Measurements from ENCODE around the gene RASGRP4.
"Not testable (repeated sequence)": the region's sequence is repeated elsewhere in the genome, so short reads cannot be mapped to it uniquely, and the experiment has no call there.

RASGRP4 gene

GRCh38 chr19:38425810-38426466 lies at the start of gene RASGRP4:
RASGRP4 (minus strand) TSS chr19:38426219; CDS start chr19:38426091, 128 bp downstream.
- no peak for DNase-seq (ENCODE audit: low read depth in 2 of 2)

- no peak for DNase-seq (ENCODE audit: low read depth in 2 of 2)
Measured at GRCh38 chr19:38475176-38475575, 49.2 kb upstream of the RASGRP4 start.

GRCh38 chr19:38473201-38473600 lies 47.2 kb upstream of the RASGRP4 start:
- DNase-seq (ENCODE audit: low read depth in 2 of 2) = no peak

GRCh38 chr19:38472725-38473124 lies 46.7 kb upstream of the RASGRP4 start:
- not testable (repeated sequence) for DNase-seq (ENCODE audit: low read depth in 2 of 2)

- DNase-seq (ENCODE audit: low read depth in 2 of 2) = no peak
Measured at GRCh38 chr19:38470788-38471480, 44.9 kb upstream of the RASGRP4 start.

- no peak for DNase-seq (ENCODE audit: low read depth in 2 of 2)
Measured at GRCh38 chr19:38469151-38469550, 43.1 kb upstream of the RASGRP4 start.

- DNase-seq (ENCODE audit: low read depth in 2 of 2) = no peak
Measured at GRCh38 chr19:38467541-38468525, 41.8 kb upstream of the RASGRP4 start.

GRCh38 chr19:38466050-38466449 lies 40.0 kb upstream of the RASGRP4 start:
- DNase-seq (ENCODE audit: low read depth in 2 of 2) = no peak

- DNase-seq (ENCODE audit: low read depth in 2 of 2) = no peak
Measured at GRCh38 chr19:38464421-38465082, 38.5 kb upstream of the RASGRP4 start.

GRCh38 chr19:38463365-38463764 lies 37.3 kb upstream of the RASGRP4 start:
- no peak for DNase-seq (ENCODE audit: low read depth in 2 of 2)

- no peak for DNase-seq (ENCODE audit: low read depth in 2 of 2)
Measured at GRCh38 chr19:38458991-38459390, 33.0 kb upstream of the RASGRP4 start.

- DNase-seq (ENCODE audit: low read depth in 2 of 2) = no peak
Measured at GRCh38 chr19:38457690-38458405, 31.8 kb upstream of the RASGRP4 start.

- no peak for DNase-seq (ENCODE audit: low read depth in 2 of 2)
Measured at GRCh38 chr19:38457202-38457601, 31.2 kb upstream of the RASGRP4 start.

- no peak for DNase-seq (ENCODE audit: low read depth in 2 of 2)
Measured at GRCh38 chr19:38455031-38455430, 29.0 kb upstream of the RASGRP4 start.

- DNase-seq (ENCODE audit: low read depth in 2 of 2) = no peak
Measured at GRCh38 chr19:38453596-38453995, 27.6 kb upstream of the RASGRP4 start.

- no peak for DNase-seq (ENCODE audit: low read depth in 2 of 2)
Measured at GRCh38 chr19:38452430-38453366, 26.7 kb upstream of the RASGRP4 start.

- DNase-seq (ENCODE audit: low read depth in 2 of 2) = no peak
Measured at GRCh38 chr19:38451629-38452028, 25.6 kb upstream of the RASGRP4 start.

- no peak for DNase-seq (ENCODE audit: low read depth in 2 of 2)
Measured at GRCh38 chr19:38451036-38451435, 25.0 kb upstream of the RASGRP4 start.

GRCh38 chr19:38449518-38449917 lies 23.5 kb upstream of the RASGRP4 start:
- no peak for DNase-seq (ENCODE audit: low read depth in 2 of 2)

GRCh38 chr19:38448225-38448624 lies 22.2 kb upstream of the RASGRP4 start:
- no peak for DNase-seq (ENCODE audit: low read depth in 2 of 2)

All from stimulated activated CD8-positive, alpha-beta memory T cell treated with anti-CD3 and anti-CD28 coated beads, Interleukin-2, amount 100 ng/mL, for 1 hour (primary cell).